Tibial nerve (tissue), 4 donors: Measurements from ENCODE around the gene CAV3.

Experiments
- EP300 ChIP-seq, 2 donors: sonication (generic); formaldehyde crosslinking; IDR thresholded peaks; one replicate each; pipeline ENCODE4 v1.6.1; 2017; ENCODE audit warnings: antibody characterized with exemption in 2 of 2, mild to moderate bottlenecking in 1 of 2
- POLR2A ChIP-seq, 2 donors: fragments of 450-650 bp; IDR thresholded peaks; one replicate each; pipeline ENCODE4 v1.6.1; 2017; ENCODE audit warnings: antibody characterized with exemption in 2 of 2, mild to moderate bottlenecking in 2 of 2, moderate library complexity in 2 of 2
- TF ChIP-seq, protein P1 (sequence below), 5 experiments: fragments of 200-600 bp in 3 of 5; fragments of 450-650 bp in 2 of 5; sonication (generic) in 3 of 5; IDR thresholded peaks; one replicate each; pipeline ENCODE4 v1.5.1; 2016 to 2019; ENCODE audit warnings: antibody characterized with exemption in 5 of 5, mild to moderate bottlenecking in 3 of 5, moderate library complexity in 2 of 5

GRCh38 chr3:8794247-8794646 is 60.6 kb downstream of the CAV3 start:
- TF ChIP-seq POLR2A (IDR thresholded peaks at IDR 0.05) (no peak), EP300 (IDR thresholded peaks at IDR 0.05) (no peak)
- TF ChIP-seq, protein P1, sequence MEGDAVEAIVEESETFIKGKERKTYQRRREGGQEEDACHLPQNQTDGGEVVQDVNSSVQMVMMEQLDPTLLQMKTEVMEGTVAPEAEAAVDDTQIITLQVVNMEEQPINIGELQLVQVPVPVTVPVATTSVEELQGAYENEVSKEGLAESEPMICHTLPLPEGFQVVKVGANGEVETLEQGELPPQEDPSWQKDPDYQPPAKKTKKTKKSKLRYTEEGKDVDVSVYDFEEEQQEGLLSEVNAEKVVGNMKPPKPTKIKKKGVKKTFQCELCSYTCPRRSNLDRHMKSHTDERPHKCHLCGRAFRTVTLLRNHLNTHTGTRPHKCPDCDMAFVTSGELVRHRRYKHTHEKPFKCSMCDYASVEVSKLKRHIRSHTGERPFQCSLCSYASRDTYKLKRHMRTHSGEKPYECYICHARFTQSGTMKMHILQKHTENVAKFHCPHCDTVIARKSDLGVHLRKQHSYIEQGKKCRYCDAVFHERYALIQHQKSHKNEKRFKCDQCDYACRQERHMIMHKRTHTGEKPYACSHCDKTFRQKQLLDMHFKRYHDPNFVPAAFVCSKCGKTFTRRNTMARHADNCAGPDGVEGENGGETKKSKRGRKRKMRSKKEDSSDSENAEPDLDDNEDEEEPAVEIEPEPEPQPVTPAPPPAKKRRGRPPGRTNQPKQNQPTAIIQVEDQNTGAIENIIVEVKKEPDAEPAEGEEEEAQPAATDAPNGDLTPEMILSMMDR (IDR thresholded peaks at IDR 0.05) = no peak
